ENCODE results near the gene FMNL2. TPM values are rescaled to one million over a fixed set of nuclear protein-coding genes. Genes with fewer than 3 reads are reported as not detected.

The FMNL2 gene
- total RNA-seq, 1 experiment from 2014 or later: 29.0 TPM

DNA sequence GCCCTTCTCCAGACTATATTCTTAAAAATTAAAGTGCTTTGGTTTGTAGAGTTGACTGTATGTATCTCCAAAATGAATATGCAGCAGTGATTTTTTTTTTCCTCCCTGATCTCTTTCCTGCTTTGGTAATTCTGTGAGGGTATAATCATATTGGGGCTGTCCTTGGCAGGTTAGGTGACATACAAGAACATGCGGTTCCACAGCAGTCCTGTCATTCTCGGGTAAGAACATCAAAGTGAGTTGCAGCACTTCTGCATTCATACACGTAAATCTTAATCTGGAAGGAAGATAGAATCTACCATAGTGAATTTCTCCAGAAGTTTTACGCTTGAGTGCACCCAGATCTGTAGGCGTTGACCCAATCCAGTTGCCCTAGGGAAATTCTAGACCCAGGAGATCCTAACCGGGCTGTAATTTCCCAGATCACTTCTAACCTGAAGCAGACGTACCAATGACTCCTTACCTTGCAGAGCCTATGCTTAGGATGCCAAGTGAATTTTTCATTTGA, 272.9 kb downstream of the FMNL2 start:
- Histone ChIP-seq H3K9me2 (ENCODE audit: insufficient read depth) (no peaks in the 10 kb centered on the region), H3K27me3 (ENCODE audit: insufficient read depth, low read depth) (no peaks in the 10 kb centered on the region), H4K20me1 (ENCODE audit: insufficient read depth) (no peaks in the 10 kb centered on the region), H3F3A (ENCODE audit: insufficient read depth, low read depth) (0 out of 2 replicates have a peak, but pooled peaks cover 5% of the 10 kb centered on the region), H3K27ac (no peak overlapping the region), H3K79me2 (ENCODE audit: low read depth) (no peaks in the 10 kb centered on the region), H3K4me2 (no peak overlapping the region), H3K9me3 (ENCODE audit: insufficient read depth, low read depth) (no peaks in the 10 kb centered on the region), H3K36me3 (ENCODE audit: low read depth) (no peaks in the 10 kb centered on the region; the same call in 1 of the 2 replicates), H3K4me1 (replicated peaks; ENCODE audit: insufficient read depth) (peaks cover 14% of the 10 kb centered on the region; the same call in 1 of the 2 replicates), H2AFZ (no peak overlapping the region), H3K4me3 (no peak overlapping the region)
- DNase-seq: no peak
- CTCF ChIA-PET: no interaction called here
- intact Hi-C loops (cut with micrococcal nuclease; ENCODE audit: unreplicated experiment): no loop called here
- TF ChIP-seq, protein P1, sequence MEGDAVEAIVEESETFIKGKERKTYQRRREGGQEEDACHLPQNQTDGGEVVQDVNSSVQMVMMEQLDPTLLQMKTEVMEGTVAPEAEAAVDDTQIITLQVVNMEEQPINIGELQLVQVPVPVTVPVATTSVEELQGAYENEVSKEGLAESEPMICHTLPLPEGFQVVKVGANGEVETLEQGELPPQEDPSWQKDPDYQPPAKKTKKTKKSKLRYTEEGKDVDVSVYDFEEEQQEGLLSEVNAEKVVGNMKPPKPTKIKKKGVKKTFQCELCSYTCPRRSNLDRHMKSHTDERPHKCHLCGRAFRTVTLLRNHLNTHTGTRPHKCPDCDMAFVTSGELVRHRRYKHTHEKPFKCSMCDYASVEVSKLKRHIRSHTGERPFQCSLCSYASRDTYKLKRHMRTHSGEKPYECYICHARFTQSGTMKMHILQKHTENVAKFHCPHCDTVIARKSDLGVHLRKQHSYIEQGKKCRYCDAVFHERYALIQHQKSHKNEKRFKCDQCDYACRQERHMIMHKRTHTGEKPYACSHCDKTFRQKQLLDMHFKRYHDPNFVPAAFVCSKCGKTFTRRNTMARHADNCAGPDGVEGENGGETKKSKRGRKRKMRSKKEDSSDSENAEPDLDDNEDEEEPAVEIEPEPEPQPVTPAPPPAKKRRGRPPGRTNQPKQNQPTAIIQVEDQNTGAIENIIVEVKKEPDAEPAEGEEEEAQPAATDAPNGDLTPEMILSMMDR (conservative IDR thresholded peaks at IDR 0.05): no peak
- TF ChIP-seq EZH2 (IDR thresholded peaks at IDR 0.05; ENCODE audit: low read depth): no peak
- BruUV-seq (replicated peaks): no TSS peak
- POLR2A ChIA-PET (ENCODE audit: unreplicated experiment): no interaction called here

DNA sequence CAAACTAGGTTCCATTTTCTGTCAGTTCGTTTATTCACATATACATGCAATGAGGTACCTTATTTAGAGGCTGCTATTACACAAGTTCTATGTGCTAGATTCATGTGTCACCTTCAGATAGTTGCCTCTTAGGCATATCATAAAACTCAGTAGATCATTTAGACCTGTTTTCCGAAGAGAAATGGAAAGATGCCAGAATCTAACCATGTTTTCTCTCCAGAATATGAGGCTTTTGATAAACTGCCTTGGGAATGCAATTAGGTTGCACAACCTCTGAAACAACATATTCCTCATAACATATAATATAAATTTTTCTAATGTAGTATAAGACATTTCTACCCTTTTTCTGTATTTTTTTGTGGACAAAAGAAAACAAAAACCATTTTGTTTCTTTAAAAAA, 274.2 kb downstream of the FMNL2 start:
- ChIA-PET POLR2A (ENCODE audit: unreplicated experiment) (no interaction called here), CTCF (no interaction called here)
- intact Hi-C loops (cut with micrococcal nuclease; ENCODE audit: unreplicated experiment): no loop called here
- Histone ChIP-seq H3K79me2 (ENCODE audit: low read depth) (no peaks in the 10 kb centered on the region), H3K27ac (no peak overlapping the region), H3K36me3 (ENCODE audit: low read depth) (no peaks in the 10 kb centered on the region; the same call in 1 of the 2 replicates), H4K20me1 (ENCODE audit: insufficient read depth) (no peaks in the 10 kb centered on the region), H3F3A (ENCODE audit: insufficient read depth, low read depth) (peaks cover 5% of the 10 kb centered on the region; the same call in 1 of the 2 replicates), H3K9me3 (ENCODE audit: insufficient read depth, low read depth) (no peaks in the 10 kb centered on the region), H3K4me2 (no peak overlapping the region), H3K4me3 (no peak overlapping the region), H3K9me2 (ENCODE audit: insufficient read depth) (no peaks in the 10 kb centered on the region), H3K27me3 (ENCODE audit: insufficient read depth, low read depth) (no peaks in the 10 kb centered on the region), H2AFZ (no peak overlapping the region), H3K4me1 (replicated peaks; ENCODE audit: insufficient read depth) (peaks cover 20% of the 10 kb centered on the region; the same call in 1 of the 2 replicates)
- TF ChIP-seq EZH2 (IDR thresholded peaks at IDR 0.05; ENCODE audit: low read depth): no peak
- TF ChIP-seq, protein P1 (conservative IDR thresholded peaks at IDR 0.05): no peak
- no TSS peak for BruUV-seq (replicated peaks)
- no peak for DNase-seq

DNA sequence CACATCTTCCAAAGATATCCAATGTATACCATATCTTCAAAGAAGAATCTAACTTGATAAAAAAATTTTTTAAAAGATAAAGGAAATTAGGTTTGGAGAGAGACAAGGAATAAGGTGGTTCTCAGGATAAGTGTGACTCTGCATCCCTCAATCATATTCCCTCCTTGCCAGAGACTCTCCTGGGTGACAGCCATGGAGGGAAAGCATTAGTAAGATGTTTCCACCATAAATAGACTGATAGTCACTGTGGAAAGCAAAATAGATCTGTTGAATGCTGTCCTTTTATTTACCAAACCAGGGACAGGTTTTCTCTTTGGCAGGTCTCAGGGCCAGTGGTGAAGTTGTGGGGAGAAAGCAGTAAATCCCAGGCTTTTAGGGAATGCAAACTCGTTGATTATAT, 274.7 kb downstream of the FMNL2 start:
- Histone ChIP-seq H3F3A (ENCODE audit: insufficient read depth, low read depth) (peaks cover 5% of the 10 kb centered on the region; the same call in 1 of the 2 replicates), H2AFZ (no peak overlapping the region), H3K4me2 (no peak overlapping the region), H3K27me3 (ENCODE audit: insufficient read depth, low read depth) (no peaks in the 10 kb centered on the region), H3K4me1 (replicated peaks; ENCODE audit: insufficient read depth) (peaks cover 20% of the 10 kb centered on the region; the same call in 1 of the 2 replicates), H3K79me2 (ENCODE audit: low read depth) (no peaks in the 10 kb centered on the region), H3K9me2 (ENCODE audit: insufficient read depth) (no peaks in the 10 kb centered on the region), H3K36me3 (ENCODE audit: low read depth) (no peaks in the 10 kb centered on the region; the same call in 1 of the 2 replicates), H4K20me1 (ENCODE audit: insufficient read depth) (no peaks in the 10 kb centered on the region), H3K4me3 (no peak overlapping the region), H3K27ac (no peak overlapping the region), H3K9me3 (ENCODE audit: insufficient read depth, low read depth) (no peaks in the 10 kb centered on the region)
- no peak for DNase-seq
- CTCF ChIA-PET: no interaction called here
- no TSS peak for BruUV-seq (replicated peaks)
- TF ChIP-seq, protein P1 (conservative IDR thresholded peaks at IDR 0.05): no peak
- TF ChIP-seq EZH2 (IDR thresholded peaks at IDR 0.05; ENCODE audit: low read depth): no peak
- intact Hi-C loops (cut with micrococcal nuclease; ENCODE audit: unreplicated experiment): loop anchor here (10.0 kb wide), 2 partner anchors 105 to 205 kb away; no protein-coding TSS in a partner anchor
- POLR2A ChIA-PET (ENCODE audit: unreplicated experiment): no interaction called here

Measured in PC-9 (cell line).